HepG2 (cell line): Measurements from ENCODE around the gene RABGEF1. TPM values are rescaled to one million over a fixed set of nuclear protein-coding genes. Genes with fewer than 3 reads are reported as not detected.
A peak's percentile ranks its signal among the peaks of the same experiment; 100 is the strongest.

ENCODE experiments used
- ARNT ChIP-seq: fragments of 450-650 bp; IDR thresholded peaks from 2 replicates; pipeline ENCODE4 v1.6.1; 2017
- BCLAF1 ChIP-seq: fragments of 450-650 bp; IDR thresholded peaks from 2 replicates; pipeline ENCODE4 v1.6.1; 2017; ENCODE audit warnings: mild to moderate bottlenecking
- CTCF ChIP-seq: sonication (generic); formaldehyde crosslinking; IDR thresholded peaks from 2 replicates; pipeline ENCODE4 v1.5.0; 2020; ENCODE audit warnings: mild to moderate bottlenecking, missing genetic modification reagents, moderate library complexity
- ERF ChIP-seq: IDR thresholded peaks from 2 replicates; pipeline ENCODE4 v1.6.1; 2018; ENCODE audit warnings: missing biosample characterization, missing genetic modification reagents
- HHEX ChIP-seq: IDR thresholded peaks from 2 replicates; pipeline ENCODE4 v1.6.1; 2016; ENCODE audit warnings: control low read depth
- HNRNPK ChIP-seq: fragments of 200-400 bp; formaldehyde crosslinking; IDR thresholded peaks from 2 replicates; pipeline ENCODE4 v1.6.1; 2018; ENCODE audit warnings: low read length, low read depth, moderate library complexity, mild to moderate bottlenecking; ENCODE audit not compliant: poor library complexity, severe bottlenecking
- HOXA9 ChIP-seq: sonication (generic); formaldehyde crosslinking; IDR thresholded peaks from 2 replicates; pipeline ENCODE4 v1.8.1; 2022; ENCODE audit warnings: missing genetic modification reagents, mild to moderate bottlenecking, moderate library complexity, borderline replicate concordance
- NAIF1 ChIP-seq: sonication (generic); formaldehyde crosslinking; IDR thresholded peaks from 2 replicates; pipeline ENCODE4 v1.5.0; 2020; ENCODE audit warnings: mild to moderate bottlenecking, missing genetic modification reagents, borderline replicate concordance
- NFRKB ChIP-seq: fragments of 450-650 bp; IDR thresholded peaks from 2 replicates; pipeline ENCODE4 v1.6.1; 2017
- RBAK ChIP-seq: sonication (generic); formaldehyde crosslinking; IDR thresholded peaks from 2 replicates; pipeline ENCODE4 v1.5.1; 2020; ENCODE audit warnings: mild to moderate bottlenecking, missing genetic modification reagents
- RBFOX2 ChIP-seq: fragments of 200-400 bp; formaldehyde crosslinking; IDR thresholded peaks from 2 replicates; pipeline ENCODE4 v1.6.1; 2017; ENCODE audit warnings: low read depth, mild to moderate bottlenecking, low read length
- SIX4 ChIP-seq: sonication (generic); formaldehyde crosslinking; IDR thresholded peaks from 2 replicates; pipeline ENCODE4 v1.4.0; 2020; ENCODE audit warnings: missing genetic modification reagents
- SRF ChIP-seq: IDR thresholded peaks from 2 replicates; pipeline ENCODE4 v1.6.1; 2011; ENCODE audit warnings: mild to moderate bottlenecking, low read depth, low read length, moderate library complexity
- ZBTB46 ChIP-seq: sonication (generic); formaldehyde crosslinking; IDR thresholded peaks from 2 replicates; pipeline ENCODE4 v1.4.0; 2020; ENCODE audit warnings: mild to moderate bottlenecking, missing genetic modification reagents, borderline replicate concordance
- ZHX2 ChIP-seq, 2 experiments: sonication (generic) in 1 of 2; formaldehyde crosslinking in 1 of 2; IDR thresholded peaks; 2 replicates each; pipeline versions ENCODE4 v1.6.1 to v1.9.0; 2014 to 2022; ENCODE audit warnings: antibody characterized with exemption in 1 of 2, borderline replicate concordance in 1 of 2, inconsistent platforms in 1 of 2, low read depth in 1 of 2, missing genetic modification reagents in 1 of 2
- ZNF30 ChIP-seq: sonication (generic); formaldehyde crosslinking; IDR thresholded peaks from 2 replicates; pipeline ENCODE4 v1.5.0; 2020; ENCODE audit warnings: mild to moderate bottlenecking, missing genetic modification reagents
- ZNF749 ChIP-seq: sonication (generic); formaldehyde crosslinking; IDR thresholded peaks from 2 replicates; pipeline ENCODE4 v1.8.0; 2022; ENCODE audit warnings: mild to moderate bottlenecking, missing genetic modification reagents, moderate library complexity, borderline replicate concordance
- polyA plus RNA-seq, 8 experiments: library from polyadenylated mRNA; depleted of rRNA in 3 of 8; stranded (reverse) in 7 of 8; unstranded in 1 of 8; fragments of >200 nt; fragmentation: Illumina TruSeq in 4 of 8; extraction: Trizol in 4 of 8; gene quantifications; 2 replicates each; pipeline versions ENCODE4 v1.2.1 to v1.2.3, GENCODE V29; 2011 to 2016; ENCODE audit warnings: low read depth in 4 of 8, missing spikeins in 1 of 8, mixed read lengths in 1 of 8; ENCODE audit not compliant: insufficient read depth in 1 of 8
- total RNA-seq, 5 experiments: library from RNA; depleted of rRNA; stranded (reverse); fragments of >200 nt; fragmentation: Illumina TruSeq; extraction: Trizol; gene quantifications; 2 replicates each; pipeline ENCODE4 v1.2.3, GENCODE V29; 2016; ENCODE audit warnings: low read depth in 1 of 5

Gene RABGEF1
- total and polyA plus RNA-seq, 2 of the 13 experiments (the other 11 are each of a cell fraction or from before 2014, with no cell fraction given), result 22.7 to 35.3 TPM

- TF ChIP-seq ZHX2 (IDR thresholded peaks at IDR 0.05; ENCODE audit: low read depth) (peak; percentile 89), ZHX2 (CRISPR knock-in tag; IDR thresholded peaks at IDR 0.05; ENCODE audit: borderline replicate concordance) (no peak), NFRKB (no peak), RBFOX2 (peak; percentile 92), SIX4 (CRISPR knock-in tag) (peak; percentile 15; the same call in 1 of the 2 replicates), NAIF1 (CRISPR knock-in tag) (no peak; the same call in 1 of the 2 replicates), BCLAF1 (no peak), ZNF749 (CRISPR knock-in tag) (no peak; the same call in 1 of the 2 replicates), CTCF (CRISPR knock-in tag) (peak; percentile 13; the same call in 1 of the 2 replicates), HNRNPK (peak; percentile 47), HHEX (CRISPR knock-in tag) (no peak), ARNT (no peak), RBAK (CRISPR knock-in tag) (no peak), SRF (no peak), ZNF30 (peak; percentile 44; the same call in 1 of the 2 replicates), HOXA9 (no peak), ZBTB46 (CRISPR knock-in tag) (peak; percentile 66; the same call in 1 of the 2 replicates), ERF (CRISPR knock-in tag) (no peak; the same call in 1 of the 2 replicates)
Observed at GRCh38 chr7:66740302-66740979, at the start of gene RABGEF1 (continued).
